Retinal pigment epithelial cell (primary cell): ENCODE data around the gene L1CAM.
A peak's percentile ranks its signal among the peaks of the same experiment; 100 is the strongest.
"Not testable (repeated sequence)": the region's sequence is repeated elsewhere in the genome, so short reads cannot be mapped to it uniquely, and the experiment has no call there.

Experiments
- DNase-seq: peaks from one replicate; pipeline ENCODE4 v3.0.0-alpha.2; 2010; ENCODE audit warnings: low read depth
- H3K4me3 ChIP-seq: 2 replicates; pipeline ENCODE4 v1.5.1; 2011; ENCODE audit warnings: mild to moderate bottlenecking, low read length, control low read depth, moderate library complexity
- CTCF ChIP-seq: conservative IDR thresholded peaks from 2 replicates; pipeline ENCODE4 v1.5.1; 2011; ENCODE audit warnings: low read depth, low read length, control low read depth, inconsistent platforms

The L1CAM gene

DNA sequence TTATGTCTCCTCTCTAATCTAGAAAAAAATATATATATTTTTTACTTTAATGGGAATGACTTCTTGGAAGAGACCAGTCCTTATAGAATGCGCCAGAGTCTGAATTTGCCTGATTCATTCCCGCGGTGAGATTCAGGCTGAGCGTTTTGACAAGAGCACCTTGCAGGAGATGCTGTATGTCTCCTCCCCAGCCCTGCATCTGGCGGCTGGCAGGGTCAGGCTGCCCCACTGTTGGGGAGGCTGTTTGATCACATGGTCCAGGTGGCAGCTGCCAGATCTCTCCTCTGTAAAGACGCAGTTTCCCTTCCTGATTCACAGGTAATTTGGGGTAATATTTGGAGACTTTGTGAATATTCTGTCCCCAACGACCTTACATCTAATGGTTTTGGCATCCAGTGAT lies 65.4 kb downstream of the L1CAM start:
- no peak overlapping the region for H3K4me3 ChIP-seq
- no peak for TF ChIP-seq CTCF
- no peak for DNase-seq

DNA sequence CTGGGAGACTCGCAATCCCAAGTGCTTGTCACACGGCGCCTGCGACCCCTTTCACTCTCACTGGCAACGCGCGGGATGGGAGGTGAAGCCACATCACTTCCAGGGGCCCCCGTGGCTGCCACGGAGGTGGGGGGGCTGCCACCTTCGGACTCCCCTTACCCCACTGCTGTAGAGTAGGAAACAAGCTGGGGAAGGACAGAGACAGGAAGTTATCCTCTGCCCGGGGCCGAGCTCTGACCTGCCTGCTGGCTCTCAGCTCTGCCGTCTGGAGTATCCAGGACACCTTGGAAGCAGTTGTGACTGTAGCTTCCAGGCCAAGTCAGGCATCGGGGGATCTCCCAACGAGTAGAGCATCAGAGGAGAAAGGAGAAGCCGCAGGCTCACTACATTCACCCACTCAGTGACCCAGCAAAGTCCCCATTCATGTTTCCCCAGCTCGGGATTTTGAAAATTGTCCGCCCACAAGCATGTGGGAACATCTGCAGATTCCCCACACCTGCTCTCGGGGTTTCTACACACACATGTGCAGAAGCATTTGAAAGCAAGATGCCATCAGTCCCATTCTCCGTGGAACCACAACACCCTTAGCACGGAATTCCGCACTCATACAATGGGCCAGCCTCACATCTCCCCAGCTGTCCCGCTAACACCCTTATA lies 66.5 kb downstream of the L1CAM start:
- TF ChIP-seq CTCF, result no peak
- DNase-seq, result no peak
- peak overlapping the region; percentile 33 for H3K4me3 ChIP-seq

DNA sequence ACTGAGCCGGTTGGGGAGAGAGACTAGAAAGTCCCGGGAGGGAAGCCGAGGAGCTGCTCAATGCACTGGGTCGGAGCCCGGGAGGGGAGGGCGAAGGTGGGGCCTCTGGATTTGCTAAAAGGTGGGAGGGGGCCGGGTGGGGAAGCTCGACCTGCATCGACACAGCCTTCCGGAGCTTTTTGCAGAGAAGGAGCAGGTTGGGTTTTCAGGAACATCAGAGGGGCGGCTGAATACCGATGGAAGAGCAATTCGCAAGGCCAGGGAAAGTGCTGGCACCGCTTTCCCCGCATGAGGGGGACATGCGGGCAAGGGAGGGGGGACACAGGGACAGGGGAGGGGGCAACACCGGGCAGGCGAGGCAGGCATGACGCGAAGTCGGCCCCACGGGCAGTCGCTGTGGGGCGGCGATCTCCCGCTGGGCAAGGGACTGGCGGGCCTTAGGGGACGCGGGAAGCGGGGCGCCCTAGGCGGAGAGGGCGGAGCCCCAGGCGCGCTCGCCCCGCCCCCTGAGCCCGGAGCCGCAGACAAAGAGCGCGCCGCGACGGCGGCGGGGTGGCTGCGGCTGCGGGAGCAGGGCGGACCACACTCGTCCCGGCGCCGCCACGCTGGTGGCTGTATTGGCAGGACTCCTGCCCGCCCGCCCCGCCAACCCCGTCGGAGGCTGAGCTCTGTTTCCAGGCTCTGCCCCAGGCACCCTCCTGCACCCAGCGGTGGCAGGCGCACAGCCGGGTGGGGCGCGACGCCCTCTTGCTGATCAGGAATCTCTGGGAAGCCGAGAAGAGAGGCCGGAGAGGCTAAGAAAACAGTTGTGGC lies 67.2 kb downstream of the L1CAM start:
- H3K4me3 ChIP-seq, result peak overlapping the region; percentile 33
- no peak for TF ChIP-seq CTCF
- no peak for DNase-seq

DNA sequence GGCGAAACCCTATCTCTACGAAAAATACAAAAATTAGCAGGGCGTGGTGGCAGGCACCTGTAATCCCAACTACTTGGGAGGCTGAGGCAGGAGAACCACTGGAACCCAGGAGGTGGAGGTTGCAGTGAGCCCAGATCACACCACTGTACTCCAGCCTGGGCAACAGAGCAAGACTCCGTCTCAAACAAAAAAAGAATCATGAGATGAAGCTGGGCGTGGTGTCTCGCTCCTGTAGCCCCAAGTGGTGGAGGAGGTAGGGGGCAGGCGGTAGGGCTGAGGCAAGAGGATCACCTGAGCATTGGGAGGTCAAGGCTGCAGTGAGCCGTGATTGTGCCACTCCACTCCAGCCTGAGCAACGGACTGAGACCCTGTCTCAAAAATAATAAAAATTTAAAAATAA lies 67.9 kb downstream of the L1CAM start:
- DNase-seq, result not testable (repeated sequence)

DNA sequence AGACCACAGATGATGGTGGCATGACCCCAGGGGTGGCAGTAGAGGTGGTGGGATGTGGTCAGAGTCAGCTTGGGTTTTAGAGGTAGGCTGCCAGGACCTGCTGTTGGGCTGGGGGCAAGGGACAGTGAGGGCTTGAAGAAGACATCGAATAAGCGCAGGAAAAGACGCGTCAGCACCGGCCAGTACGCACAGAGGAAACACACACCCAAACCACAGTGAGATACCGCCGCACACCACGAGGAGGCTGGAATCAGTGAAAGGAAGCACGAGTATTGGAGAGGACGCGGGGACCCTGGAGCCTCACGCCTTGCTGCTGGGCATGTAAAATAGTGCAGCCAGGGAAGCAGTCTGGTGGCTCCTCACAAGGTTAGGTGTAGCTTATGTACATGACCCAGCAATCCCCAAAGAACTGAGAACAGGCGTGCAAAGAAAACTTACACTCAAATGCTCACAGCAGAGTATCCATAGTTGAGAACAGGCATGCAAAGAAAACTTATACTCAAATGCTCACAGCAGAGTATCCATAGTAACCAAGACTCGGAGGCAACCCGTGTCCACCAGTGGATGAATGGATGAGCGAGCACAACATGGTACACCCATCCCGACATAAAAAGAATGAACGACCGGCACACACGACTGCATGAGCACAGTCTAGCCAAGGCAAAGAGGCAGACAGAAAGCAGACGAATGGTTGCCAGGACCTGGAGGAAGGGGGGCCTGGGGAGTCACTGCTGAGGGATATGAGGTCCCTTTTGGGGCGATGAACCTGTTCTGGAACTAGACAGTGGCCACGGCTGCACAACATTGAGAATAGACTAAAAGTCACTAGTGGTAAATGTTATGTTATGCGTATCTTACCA lies 68.9 kb downstream of the L1CAM start:
- H3K4me3 ChIP-seq, result no peak overlapping the region
- TF ChIP-seq CTCF, result no peak
- no peak for DNase-seq

More for the DNA sequence above, 67.9 kb downstream of the L1CAM start:
- not testable (repeated sequence) for H3K4me3 ChIP-seq

DNA sequence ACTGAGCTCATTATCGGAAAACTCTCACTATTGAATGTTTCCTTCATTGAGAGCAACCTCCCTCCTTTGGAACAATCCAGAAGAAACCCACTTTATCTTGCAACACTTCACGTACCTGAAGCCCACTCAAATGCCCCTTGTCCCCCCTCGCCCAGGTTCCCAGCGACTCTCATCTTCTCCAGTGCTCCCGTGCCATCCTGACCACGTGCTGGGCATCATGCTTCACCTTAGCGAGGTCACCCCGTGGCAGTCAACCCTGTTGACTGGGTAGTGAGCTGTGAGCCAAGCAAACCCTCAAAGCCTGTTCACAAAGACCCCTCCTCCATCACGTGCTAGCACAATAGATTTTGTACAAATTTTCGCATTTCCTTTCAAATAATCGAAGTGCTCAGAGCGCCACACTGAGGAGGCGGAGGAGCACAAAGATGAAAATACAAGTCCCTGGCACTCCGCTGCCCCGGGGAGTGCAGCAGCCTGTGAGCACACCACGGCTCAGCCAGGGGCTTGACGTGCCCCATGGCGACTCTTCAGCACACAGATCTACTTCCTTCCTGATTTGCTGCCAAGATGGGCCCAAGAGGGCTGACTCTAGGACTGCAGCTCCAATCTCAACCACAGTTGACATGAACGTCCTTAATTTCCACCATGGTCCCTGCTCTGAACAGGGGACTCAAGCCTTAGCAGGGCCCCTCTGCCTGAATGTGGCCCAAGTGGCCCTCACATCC lies 71.2 kb downstream of the L1CAM start:
- no peak overlapping the region for H3K4me3 ChIP-seq
- TF ChIP-seq CTCF, result no peak
- DNase-seq, result no peak

DNA sequence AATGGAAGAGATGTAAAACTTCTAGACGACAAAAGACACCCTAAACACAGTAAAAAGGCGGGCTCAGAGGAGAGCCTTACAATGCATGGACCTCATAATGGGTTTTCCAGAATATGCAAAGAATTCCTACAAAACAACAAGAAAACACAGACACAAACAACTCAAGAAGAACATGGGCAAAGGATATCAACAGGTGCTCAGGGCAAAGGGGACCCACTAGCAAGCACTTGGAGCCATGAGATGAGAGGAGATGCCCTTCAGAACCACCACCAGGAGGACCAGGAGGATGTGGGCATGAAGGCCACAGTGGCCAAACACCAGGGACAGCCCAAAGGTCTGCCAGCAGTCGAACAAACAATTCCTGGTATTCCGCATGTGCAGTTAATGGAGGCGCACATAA lies 72.8 kb downstream of the L1CAM start:
- H3K4me3 ChIP-seq, result no peak overlapping the region
- TF ChIP-seq CTCF, result no peak
- no peak for DNase-seq
